BLaER1 treated with 17β-estradiol and CSF1 and Interleukin-3, amounts not matched to agents 10 nM and 100 nM (cell line): ENCODE results near the gene KRTAP10-6.
A peak's percentile ranks its signal among the peaks of the same experiment; 100 is the strongest.

ENCODE experiments used
- H3K27ac ChIP-seq, 11 experiments: shearing (Covaris generic); formaldehyde crosslinking; 2 replicates each; pipeline ENCODE4 v1.8.1; 2022
- H3K27me3 ChIP-seq, 11 experiments: shearing (Covaris generic); formaldehyde crosslinking; 2 replicates each; pipeline ENCODE4 v1.8.1; 2022
- H3K36me3 ChIP-seq, 11 experiments: shearing (Covaris generic); formaldehyde crosslinking; 2 replicates each; pipeline ENCODE4 v1.8.1; 2022
- H3K4me1 ChIP-seq, 10 experiments: shearing (Covaris generic); formaldehyde crosslinking; 2 replicates each; pipeline ENCODE4 v1.8.1; 2022
- H3K4me2 ChIP-seq, 11 experiments: shearing (Covaris generic); formaldehyde crosslinking; 2 replicates each; pipeline ENCODE4 v1.8.1; 2022
- H3K4me3 ChIP-seq, 10 experiments: shearing (Covaris generic); formaldehyde crosslinking; 2 replicates each; pipeline ENCODE4 v1.8.1; 2022
- H3K9ac ChIP-seq, 11 experiments: shearing (Covaris generic); formaldehyde crosslinking; 2 replicates each; pipeline ENCODE4 v1.8.1; 2022
- H3K9me3 ChIP-seq, 11 experiments: shearing (Covaris generic); formaldehyde crosslinking; replicated peaks in 1 of 11; 2 replicates each; pipeline ENCODE4 v1.8.1; 2022
- H4K20me1 ChIP-seq, 11 experiments: shearing (Covaris generic); formaldehyde crosslinking; 2 replicates each; pipeline ENCODE4 v1.8.1; 2022
- Cebpa-rat ChIP-seq, 11 experiments: shearing (Covaris generic); IDR thresholded peaks; 2 replicates each; pipeline ENCODE4 v1.8.1; 2022

KRTAP10-6 gene

GRCh38 chr21:44571844-44572782 lies 20.2 kb downstream of the KRTAP10-6 start:
- H3K4me2 ChIP-seq = no peak overlapping the region
- H3K36me3 ChIP-seq = 0 out of 22 replicates have a peak, but pooled peaks cover 0 to 2% (median 0%) of the 10 kb centered on the region in 11 experiments
- no peak for TF ChIP-seq Cebpa-rat (IDR thresholded peaks at IDR 0.05)
- no peaks in the 10 kb centered on the region for H3K27me3 ChIP-seq
- no peak overlapping the region for H3K9ac ChIP-seq
- H3K27ac ChIP-seq = no peak overlapping the region
- H3K4me3 ChIP-seq = no peak overlapping the region
- peaks cover 22 to 35% (median 27%) of the 10 kb centered on the region in 11 experiments for H3K9me3 ChIP-seq
- peaks cover 0 to 7% (median 3%) of the 10 kb centered on the region in 10 experiments; a peak in 9 of 20 replicates for H3K4me1 ChIP-seq
- H4K20me1 ChIP-seq = no peaks in the 10 kb centered on the region

- peaks cover 0 to 12% (median 8%) of the 10 kb centered on the region in 10 experiments; a peak in 13 of 20 replicates for H3K4me1 ChIP-seq
- no peak overlapping the region for H3K4me3 ChIP-seq
- peaks cover 13 to 26% (median 19%) of the 10 kb centered on the region in 11 experiments for H3K9me3 ChIP-seq
- no peak overlapping the region for H3K4me2 ChIP-seq
- H3K9ac ChIP-seq = no peak overlapping the region
- TF ChIP-seq Cebpa-rat (IDR thresholded peaks at IDR 0.05) = no peak
- no peak overlapping the region for H3K27ac ChIP-seq
- H3K27me3 ChIP-seq = no peaks in the 10 kb centered on the region
- no peaks in the 10 kb centered on the region for H3K36me3 ChIP-seq
- H4K20me1 ChIP-seq = no peaks in the 10 kb centered on the region
Observed at GRCh38 chr21:44571296-44571695, 21.0 kb downstream of the KRTAP10-6 start.

DNA sequence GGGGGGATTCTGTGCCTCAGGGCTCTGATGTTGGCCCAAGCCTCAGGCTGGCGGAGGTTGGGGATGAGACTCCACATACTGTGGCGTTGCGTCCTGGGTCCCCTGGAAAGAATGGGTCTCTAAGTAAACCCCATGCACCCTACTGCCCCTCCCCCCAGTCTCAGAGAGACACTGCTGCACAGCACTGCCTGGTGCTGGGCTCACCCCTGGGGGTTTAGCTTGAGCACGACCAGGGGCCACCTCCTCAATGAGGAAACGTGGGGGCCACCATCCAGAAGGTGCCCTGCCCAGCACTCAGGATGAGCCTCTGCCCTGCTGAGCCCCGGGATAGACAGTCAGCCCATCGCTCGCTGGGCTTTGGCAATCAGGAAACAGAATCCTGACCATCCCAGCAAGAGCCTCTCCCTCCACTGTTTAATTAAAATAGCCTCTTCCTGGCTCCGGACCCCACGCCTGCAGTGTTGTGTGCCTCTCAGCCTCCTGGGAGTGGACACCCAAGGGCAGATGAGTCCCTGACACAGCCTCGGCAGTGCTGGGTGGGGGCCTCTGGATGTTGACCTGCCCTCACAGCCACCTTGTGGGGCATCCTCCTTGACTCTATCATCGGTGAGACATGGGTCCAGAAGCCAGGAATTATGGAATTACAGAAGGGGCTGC lies 22.3 kb downstream of the KRTAP10-6 start:
- Histone ChIP-seq H3K4me1 (peaks cover 0 to 26% (median 13%) of the 10 kb centered on the region in 10 experiments; a peak in 14 of 20 replicates), H3K36me3 (no peaks in the 10 kb centered on the region), H3K9ac (no peak overlapping the region), H3K4me2 (no peak overlapping the region), H3K9me3 (peaks cover 10 to 22% (median 16%) of the 10 kb centered on the region in 11 experiments), H4K20me1 (no peaks in the 10 kb centered on the region), H3K27me3 (no peaks in the 10 kb centered on the region), H3K4me3 (no peak overlapping the region), H3K27ac (no peak overlapping the region)
- no peak for TF ChIP-seq Cebpa-rat (IDR thresholded peaks at IDR 0.05)

DNA sequence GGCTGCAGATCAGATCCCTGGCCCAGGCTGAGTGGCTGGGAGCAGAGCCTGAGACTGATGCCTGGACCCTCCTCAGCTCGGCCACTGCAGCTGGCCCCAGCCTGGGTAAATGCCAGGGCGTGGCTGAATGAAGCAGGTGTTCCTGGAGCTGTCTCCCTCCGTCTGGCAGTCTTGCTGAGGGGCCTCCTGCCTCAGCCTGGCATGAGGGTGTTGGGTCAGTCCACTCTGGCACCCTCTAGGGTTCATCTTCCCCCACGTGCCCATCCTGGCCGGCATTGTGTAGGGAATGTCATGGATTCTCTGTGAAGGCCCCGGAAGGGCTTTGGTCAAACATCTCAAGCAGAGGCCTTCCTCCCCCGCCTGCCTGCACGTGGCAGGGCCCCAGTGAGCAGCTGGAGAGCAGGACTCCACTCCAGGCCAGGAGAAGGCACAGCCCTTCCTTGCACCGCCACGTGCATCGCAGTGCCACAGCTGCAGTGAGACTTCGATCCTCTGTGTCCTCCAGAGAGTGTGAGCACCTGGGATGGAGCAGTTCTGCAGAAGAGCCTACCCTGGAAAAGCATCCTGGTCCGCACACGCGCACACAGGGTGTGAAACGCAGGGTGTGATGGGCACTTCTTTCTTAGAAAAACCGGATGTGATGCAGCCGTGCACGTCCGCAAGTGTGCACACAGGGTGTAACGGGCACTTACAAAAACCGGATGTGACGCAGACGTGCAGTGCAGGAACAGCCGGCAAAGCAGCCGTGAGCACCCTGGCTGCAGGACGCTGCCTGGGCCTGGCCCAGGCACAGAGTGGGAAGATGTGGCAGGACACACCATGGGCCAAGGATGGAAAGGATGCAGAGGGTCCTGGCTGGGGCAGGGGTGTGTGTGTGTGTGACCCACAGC lies 23.4 kb downstream of the KRTAP10-6 start:
- Histone ChIP-seq H3K9me3 (peaks cover 10 to 23% (median 18%) of the 10 kb centered on the region in 11 experiments), H3K9ac (no peak overlapping the region), H3K4me3 (no peak overlapping the region), H3K4me2 (no peak overlapping the region), H3K4me1 (peaks cover 0 to 35% (median 13%) of the 10 kb centered on the region in 10 experiments; a peak in 14 of 20 replicates), H4K20me1 (no peaks in the 10 kb centered on the region), H3K27ac (no peak overlapping the region), H3K27me3 (no peaks in the 10 kb centered on the region), H3K36me3 (no peaks in the 10 kb centered on the region)
- TF ChIP-seq Cebpa-rat (IDR thresholded peaks at IDR 0.05) = no peak

DNA sequence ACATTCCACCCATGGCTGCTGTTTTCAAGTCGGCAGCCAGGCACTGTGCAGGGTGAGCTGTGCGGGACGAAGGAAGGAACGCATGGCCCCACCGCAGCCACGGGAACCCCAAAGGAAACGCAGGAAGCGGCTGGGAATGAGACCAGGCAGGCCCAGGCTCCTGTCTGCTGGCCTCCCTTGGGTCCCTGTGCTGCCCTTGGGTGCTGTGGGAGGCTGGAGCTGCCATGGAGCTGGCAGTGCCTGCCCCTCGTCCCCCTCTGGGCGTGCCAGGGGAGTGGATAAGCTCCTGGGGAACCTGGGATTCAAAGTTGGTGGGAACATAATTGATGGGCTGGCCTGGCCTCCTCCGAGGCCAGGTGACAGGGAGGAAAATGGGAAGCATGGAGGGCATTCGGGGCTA lies 24.0 kb downstream of the KRTAP10-6 start:
- no peak overlapping the region for H3K9ac ChIP-seq
- no peaks in the 10 kb centered on the region for H3K36me3 ChIP-seq
- H3K27ac ChIP-seq = no peak overlapping the region
- 0 out of 22 replicates have a peak overlapping the region, but pooled peaks of 1 of the 11 experiments have one; percentile 2 for H3K4me2 ChIP-seq
- no peaks in the 10 kb centered on the region for H4K20me1 ChIP-seq
- no peak for TF ChIP-seq Cebpa-rat (IDR thresholded peaks at IDR 0.05)
- H3K4me1 ChIP-seq = peaks cover 0 to 35% (median 13%) of the 10 kb centered on the region in 10 experiments; a peak in 14 of 20 replicates
- H3K4me3 ChIP-seq = no peak overlapping the region
- H3K9me3 ChIP-seq = peaks cover 10 to 26% (median 19%) of the 10 kb centered on the region in 11 experiments
- no peaks in the 10 kb centered on the region for H3K27me3 ChIP-seq

GRCh38 chr21:44567481-44568171 lies 24.7 kb downstream of the KRTAP10-6 start:
- no peaks in the 10 kb centered on the region for H4K20me1 ChIP-seq

DNA sequence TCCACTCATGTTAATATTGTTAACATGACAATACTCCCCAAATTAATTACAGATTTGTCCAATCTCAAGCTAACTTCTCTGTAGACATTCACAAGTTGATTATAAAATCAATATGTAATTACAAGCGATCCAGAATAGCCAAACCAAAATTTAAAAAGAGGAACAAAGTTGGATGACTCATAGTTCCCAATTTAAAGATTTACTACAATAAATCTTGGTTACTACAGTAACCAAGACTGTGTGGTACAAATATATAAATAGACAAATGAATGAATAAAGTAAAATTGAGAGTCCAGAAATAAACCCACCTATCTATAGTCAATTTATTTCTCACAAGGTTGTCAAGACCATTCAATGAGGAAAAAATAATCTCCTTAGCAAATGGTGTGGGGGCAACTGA lies 25.9 kb downstream of the KRTAP10-6 start:
- Histone ChIP-seq H3K4me1 (peaks cover 0 to 35% (median 13%) of the 10 kb centered on the region in 10 experiments; a peak in 14 of 20 replicates), H4K20me1 (no peaks in the 10 kb centered on the region), H3K9ac (peak overlapping the region in 1 of 11 experiments; percentile 29; a peak in 1 of 22 replicates), H3K36me3 (no peaks in the 10 kb centered on the region), H3K9me3 (peaks cover 12 to 28% (median 21%) of the 10 kb centered on the region in 11 experiments), H3K4me3 (no peak overlapping the region), H3K27me3 (no peaks in the 10 kb centered on the region), H3K27ac (peak overlapping the region in 3 of 11 experiments; percentile 42 to 77 (median 66); a peak in 6 of 22 replicates), H3K4me2 (peak overlapping the region in 5 of 11 experiments; percentile 7 to 68 (median 40); a peak in 4 of 22 replicates)
- no peak for TF ChIP-seq Cebpa-rat (IDR thresholded peaks at IDR 0.05)

More at GRCh38 chr21:44567481-44568171, 24.7 kb downstream of the KRTAP10-6 start:
- peak overlapping the region in 3 of 11 experiments; percentile 14 to 68 (median 42); a peak in 4 of 22 replicates for H3K4me2 ChIP-seq
- no peaks in the 10 kb centered on the region for H3K36me3 ChIP-seq
- H3K27ac ChIP-seq = peak overlapping the region in 3 of 11 experiments; percentile 42 to 77 (median 66); a peak in 3 of 22 replicates
- H3K27me3 ChIP-seq = no peaks in the 10 kb centered on the region
- H3K4me3 ChIP-seq = no peak overlapping the region
- TF ChIP-seq Cebpa-rat (IDR thresholded peaks at IDR 0.05) = no peak
- peaks cover 13 to 27% (median 22%) of the 10 kb centered on the region in 11 experiments for H3K9me3 ChIP-seq
- H3K9ac ChIP-seq = no peak overlapping the region
- H3K4me1 ChIP-seq = peaks cover 0 to 35% (median 13%) of the 10 kb centered on the region in 10 experiments; a peak in 14 of 20 replicates
